Endothelial cell of umbilical vein (primary cell): ENCODE measurements around the gene HELZ2.

Experiments used
- EZH2 ChIP-seq: IDR thresholded peaks from 2 replicates; pipeline ENCODE4 v1.6.1; 2012; ENCODE audit warnings: borderline replicate concordance, low read depth, mild to moderate bottlenecking, moderate library complexity, low read length, inconsistent platforms; ENCODE audit not compliant: severe bottlenecking
- FOS ChIP-seq: IDR thresholded peaks from 2 replicates; pipeline ENCODE4 v1.6.1; 2011; ENCODE audit warnings: mild to moderate bottlenecking, low read length, moderate library complexity, borderline replicate concordance; ENCODE audit not compliant: insufficient read depth
- GATA2 ChIP-seq: IDR thresholded peaks from 2 replicates; pipeline ENCODE4 v1.7.0; 2011; ENCODE audit warnings: low read depth, mild to moderate bottlenecking, moderate library complexity, mixed read lengths, low read length; ENCODE audit not compliant: insufficient read length, insufficient read depth
- MYC ChIP-seq: IDR thresholded peaks from one replicate; pipeline ENCODE4 v1.6.1; 2011; ENCODE audit warnings: mild to moderate bottlenecking, low read depth, low read length
- POLR2A ChIP-seq: IDR thresholded peaks from 2 replicates; pipeline ENCODE4 v1.6.1; 2012; ENCODE audit warnings: low read depth, mild to moderate bottlenecking, control low read depth, low read length
- POLR2AphosphoS5 ChIP-seq: IDR thresholded peaks from 2 replicates; pipeline ENCODE4 v1.6.1; 2012; ENCODE audit warnings: low read depth, mild to moderate bottlenecking, control low read depth, low read length, moderate library complexity; ENCODE audit not compliant: insufficient read depth
- TF ChIP-seq, protein P1 (sequence below), 2 donors: IDR thresholded peaks; 1 replicate in 1 of 2; 2 replicates in 1 of 2; pipeline ENCODE4 v1.5.1; 2011; ENCODE audit warnings: low read length in 2 of 2, mild to moderate bottlenecking in 2 of 2, moderate library complexity in 2 of 2, control low read depth in 1 of 2, inconsistent platforms in 1 of 2, low read depth in 1 of 2; ENCODE audit not compliant: insufficient read depth in 1 of 2; ENCODE audit errors: extremely low read depth in 1 of 2
- TF ChIP-seq, protein P2 (sequence below): IDR thresholded peaks from 2 replicates; pipeline ENCODE4 v1.6.1; 2011; ENCODE audit not compliant: insufficient read depth, insufficient read length

DNA sequence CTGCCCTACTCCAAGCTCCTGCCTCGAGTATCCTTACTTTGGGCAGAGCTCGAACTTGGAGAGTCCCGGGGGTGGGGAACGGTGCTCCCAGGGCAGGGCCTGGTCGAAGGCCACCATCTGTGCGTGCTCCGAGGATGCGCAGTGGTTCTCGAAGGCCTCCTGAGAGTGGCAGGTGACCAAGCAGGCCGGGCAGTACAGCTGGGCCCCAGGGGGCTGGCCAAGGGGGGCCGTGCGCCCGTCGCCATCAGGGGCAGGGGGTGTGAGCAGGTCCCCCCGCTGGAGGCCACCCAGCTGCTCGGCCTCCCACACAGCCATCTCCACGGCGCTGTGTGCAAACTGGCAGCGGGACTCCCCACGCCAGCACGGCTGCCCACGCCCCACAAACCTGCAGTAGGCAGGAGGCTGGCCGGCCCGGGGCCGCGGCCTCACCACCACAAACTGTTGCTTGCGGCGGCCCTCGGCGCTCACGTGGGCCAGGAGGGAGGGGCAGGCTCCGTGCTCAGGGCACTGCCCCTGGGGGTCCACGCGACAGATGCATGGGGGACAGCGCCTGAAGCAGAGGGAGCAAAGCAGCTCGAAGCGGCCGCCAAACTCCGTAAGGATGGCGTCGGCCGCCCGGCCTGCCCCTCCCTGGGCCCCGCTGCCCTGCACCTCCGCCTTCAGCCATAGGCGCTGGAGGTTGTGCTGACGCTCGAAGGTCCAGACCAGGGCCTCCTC is 1.8 kb downstream of the HELZ2 start:
- TF ChIP-seq, protein P1, sequence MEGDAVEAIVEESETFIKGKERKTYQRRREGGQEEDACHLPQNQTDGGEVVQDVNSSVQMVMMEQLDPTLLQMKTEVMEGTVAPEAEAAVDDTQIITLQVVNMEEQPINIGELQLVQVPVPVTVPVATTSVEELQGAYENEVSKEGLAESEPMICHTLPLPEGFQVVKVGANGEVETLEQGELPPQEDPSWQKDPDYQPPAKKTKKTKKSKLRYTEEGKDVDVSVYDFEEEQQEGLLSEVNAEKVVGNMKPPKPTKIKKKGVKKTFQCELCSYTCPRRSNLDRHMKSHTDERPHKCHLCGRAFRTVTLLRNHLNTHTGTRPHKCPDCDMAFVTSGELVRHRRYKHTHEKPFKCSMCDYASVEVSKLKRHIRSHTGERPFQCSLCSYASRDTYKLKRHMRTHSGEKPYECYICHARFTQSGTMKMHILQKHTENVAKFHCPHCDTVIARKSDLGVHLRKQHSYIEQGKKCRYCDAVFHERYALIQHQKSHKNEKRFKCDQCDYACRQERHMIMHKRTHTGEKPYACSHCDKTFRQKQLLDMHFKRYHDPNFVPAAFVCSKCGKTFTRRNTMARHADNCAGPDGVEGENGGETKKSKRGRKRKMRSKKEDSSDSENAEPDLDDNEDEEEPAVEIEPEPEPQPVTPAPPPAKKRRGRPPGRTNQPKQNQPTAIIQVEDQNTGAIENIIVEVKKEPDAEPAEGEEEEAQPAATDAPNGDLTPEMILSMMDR (IDR thresholded peaks at IDR 0.05; ENCODE audit: extremely low read depth in 1 of 2, insufficient read depth in 1 of 2, low read depth in 1 of 2, low read length in 2 of 2) = no peak
- TF ChIP-seq POLR2A = no peak
- no peak for TF ChIP-seq POLR2AphosphoS5
- TF ChIP-seq GATA2 = no peak
- no peak for TF ChIP-seq EZH2
- no peak for TF ChIP-seq MYC
- no peak for TF ChIP-seq FOS
- TF ChIP-seq, protein P2, sequence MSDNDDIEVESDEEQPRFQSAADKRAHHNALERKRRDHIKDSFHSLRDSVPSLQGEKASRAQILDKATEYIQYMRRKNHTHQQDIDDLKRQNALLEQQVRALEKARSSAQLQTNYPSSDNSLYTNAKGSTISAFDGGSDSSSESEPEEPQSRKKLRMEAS = no peak
